HG03378 (cell line): ENCODE data around the gene ZBTB8A.
"Not testable (repeated sequence)": the region's sequence is repeated elsewhere in the genome, so short reads cannot be mapped to it uniquely, and the experiment has no call there.

ENCODE experiments used
- ATAC-seq: cut with Tn5 transposase; IDR thresholded peaks from one replicate; pipeline ENCODE4 v1.9.1; 2021; ENCODE audit warnings: mild to moderate bottlenecking, moderate library complexity; ENCODE audit not compliant: unreplicated experiment

The ZBTB8A gene

DNA sequence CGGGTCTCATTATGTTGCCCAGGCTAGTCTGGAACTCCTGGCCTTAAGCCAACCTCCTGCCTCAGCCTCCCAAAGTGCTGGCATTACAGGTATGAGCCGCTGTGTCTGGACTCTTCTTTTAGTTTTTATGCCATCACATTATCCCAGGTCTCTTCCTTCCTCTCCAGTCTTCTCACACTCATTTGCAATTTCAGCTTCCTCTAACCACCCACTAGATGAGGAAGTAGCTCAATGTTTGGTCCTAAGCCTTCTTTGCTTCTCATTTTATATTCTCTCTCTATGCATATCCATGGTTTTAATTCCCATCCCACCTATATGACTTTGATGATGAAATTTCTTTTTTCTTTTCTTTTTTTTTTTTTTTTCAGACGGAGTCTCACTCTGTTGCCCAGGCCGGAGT, 3.1 kb upstream of the ZBTB8A start:
- no peak for ATAC-seq

DNA sequence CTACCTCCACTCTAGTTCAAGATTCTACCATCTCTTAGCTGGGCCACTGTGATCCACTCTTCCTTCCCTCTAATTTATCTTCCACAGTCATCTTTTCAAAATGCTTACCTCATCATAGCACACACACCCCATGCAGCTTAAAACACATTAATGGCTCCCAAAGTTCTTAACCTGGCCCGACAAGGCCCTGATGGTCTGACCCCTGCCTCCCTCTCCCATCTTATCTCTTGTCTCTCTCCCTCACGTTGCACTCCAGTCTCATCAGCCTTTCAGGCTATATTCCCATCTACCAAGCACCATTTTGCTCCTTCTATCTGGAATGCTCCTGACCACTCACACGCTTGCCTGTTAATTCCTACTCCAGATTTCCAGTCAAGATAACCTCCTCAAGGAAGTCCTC, 2.5 kb upstream of the ZBTB8A start:
- ATAC-seq, result no peak

DNA sequence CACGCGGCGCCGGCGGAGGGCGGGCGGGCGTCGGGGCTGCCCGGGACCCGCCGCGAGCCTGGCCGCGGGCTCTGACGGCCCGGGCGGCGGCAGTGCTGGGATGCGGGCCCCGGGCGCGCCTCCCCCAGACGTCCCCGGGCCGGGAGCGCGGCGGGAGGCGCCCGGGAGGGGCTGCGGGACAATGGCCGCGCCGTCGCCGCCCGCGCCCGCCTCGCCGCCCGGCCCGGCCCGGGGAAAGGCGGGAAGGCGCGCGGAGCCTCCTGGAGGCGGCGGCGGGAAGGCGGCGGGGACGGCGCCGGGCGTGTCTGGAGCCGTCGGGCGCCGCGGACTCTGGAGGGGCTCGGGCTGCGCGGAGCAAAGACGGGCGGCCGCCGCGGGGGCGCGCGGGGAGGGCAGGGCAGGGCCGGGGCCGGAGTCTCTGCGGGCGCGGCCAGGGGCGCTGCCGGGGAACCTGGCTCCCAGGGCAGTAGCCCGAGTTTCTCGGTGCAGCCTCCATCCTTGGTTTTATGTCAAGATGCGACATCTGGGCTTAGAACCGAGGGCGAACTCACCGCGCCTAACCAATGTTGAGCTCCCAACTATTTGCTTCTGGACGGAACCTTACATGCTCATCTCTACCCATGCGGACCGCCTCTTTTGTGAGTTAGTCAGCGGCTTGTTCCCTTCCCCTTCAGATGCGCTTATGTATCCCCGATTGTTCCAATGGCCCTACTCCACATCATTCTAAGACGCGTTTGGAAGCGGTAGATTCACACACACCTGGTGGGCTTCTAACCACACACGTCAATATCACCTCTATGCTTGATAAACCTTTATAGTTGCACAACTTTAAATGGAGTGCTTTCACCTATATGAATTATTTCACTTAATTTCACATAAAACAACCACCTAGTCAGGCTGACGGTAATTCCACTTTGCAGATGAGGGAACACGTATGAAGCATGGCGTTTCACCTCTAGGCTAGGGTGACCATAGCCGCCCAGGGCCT, 651 bp downstream of the ZBTB8A start:
- ATAC-seq, result no peak

DNA sequence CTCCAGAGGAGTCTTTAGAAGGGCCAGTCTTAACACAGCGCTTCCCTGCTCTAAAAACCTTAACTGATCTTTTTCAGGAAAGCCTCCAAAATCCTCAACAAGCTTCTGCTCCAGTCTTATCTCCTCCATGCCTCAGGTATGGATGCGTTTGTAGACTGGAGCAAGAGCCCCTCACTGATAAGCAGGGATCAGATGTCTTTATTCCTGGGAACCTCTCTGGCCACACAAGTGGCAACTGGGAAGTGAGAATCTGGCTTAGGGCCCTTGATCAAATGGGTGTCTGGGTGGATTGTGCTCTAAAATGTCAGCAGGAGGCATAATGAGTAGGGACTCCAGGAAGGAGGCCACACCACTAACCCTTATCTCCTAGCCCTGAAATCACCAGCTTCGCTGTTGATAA, 1.4 kb downstream of the ZBTB8A start:
- no peak for ATAC-seq

DNA sequence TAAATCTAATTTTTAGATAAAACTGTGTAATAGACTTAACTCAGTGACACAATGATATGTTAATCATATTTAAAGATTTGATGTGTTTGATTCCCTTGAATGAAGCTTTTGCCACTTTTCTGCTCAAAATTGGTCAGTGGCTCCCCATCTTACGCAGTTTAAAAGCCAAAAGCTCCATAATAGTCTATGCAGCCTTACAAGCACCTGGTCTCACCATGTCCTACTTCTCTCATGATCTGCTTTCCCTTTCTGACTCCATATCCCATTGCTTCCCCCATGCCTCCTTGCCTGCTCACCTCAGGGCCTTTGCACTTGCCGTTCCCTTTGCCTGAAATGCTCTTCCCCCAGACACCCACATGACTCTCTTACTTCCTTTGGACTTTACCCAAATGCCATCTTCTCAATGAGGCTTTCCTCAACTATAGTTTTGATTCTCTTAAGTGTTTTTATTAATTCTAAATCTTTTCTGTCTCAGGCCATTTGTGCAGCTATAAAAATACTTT, 1.9 kb downstream of the ZBTB8A start:
- ATAC-seq, result no peak

DNA sequence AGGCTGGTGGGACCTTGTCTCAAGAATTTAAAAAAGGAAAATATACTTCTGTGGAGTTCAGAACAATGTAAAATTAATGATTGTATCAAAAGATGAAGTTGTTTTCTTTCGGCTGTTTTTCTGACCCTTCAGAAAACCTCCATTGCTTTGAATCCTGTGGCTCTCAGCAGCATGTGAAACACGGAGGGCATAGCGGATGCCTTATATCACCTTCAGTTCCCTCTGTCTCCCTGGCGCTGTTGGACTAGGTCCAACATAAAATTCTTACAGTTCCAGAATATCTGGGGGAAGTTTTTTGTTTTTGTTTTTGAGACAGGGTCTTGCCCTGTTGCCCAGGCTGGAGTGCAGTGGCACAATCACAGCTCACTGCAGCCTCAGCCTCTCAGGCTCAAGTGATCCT, 7.4 kb downstream of the ZBTB8A start:
- ATAC-seq, result no peak

DNA sequence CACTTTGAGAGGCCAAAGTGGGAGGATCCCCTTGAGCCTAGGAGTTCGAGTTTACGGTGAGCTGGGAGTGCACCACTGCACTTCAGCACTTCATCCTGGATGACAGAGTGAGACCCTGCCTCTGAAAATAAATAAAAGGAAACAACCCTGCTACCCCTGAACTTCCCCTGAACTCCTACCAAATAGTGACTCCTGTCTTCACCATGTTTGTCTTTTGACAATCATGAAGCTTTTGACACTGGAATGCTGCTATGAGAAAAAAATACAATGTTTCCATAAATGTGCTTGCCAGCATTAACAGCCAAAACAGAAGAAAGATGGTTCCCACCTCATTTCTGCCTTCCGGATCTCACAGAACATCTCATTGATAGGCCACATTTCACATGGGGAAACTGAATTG, 10.4 kb downstream of the ZBTB8A start:
- no peak for ATAC-seq

GRCh38 chr1:32554288-32554687, 15.1 kb downstream of the ZBTB8A start:
- ATAC-seq, result no peak

DNA sequence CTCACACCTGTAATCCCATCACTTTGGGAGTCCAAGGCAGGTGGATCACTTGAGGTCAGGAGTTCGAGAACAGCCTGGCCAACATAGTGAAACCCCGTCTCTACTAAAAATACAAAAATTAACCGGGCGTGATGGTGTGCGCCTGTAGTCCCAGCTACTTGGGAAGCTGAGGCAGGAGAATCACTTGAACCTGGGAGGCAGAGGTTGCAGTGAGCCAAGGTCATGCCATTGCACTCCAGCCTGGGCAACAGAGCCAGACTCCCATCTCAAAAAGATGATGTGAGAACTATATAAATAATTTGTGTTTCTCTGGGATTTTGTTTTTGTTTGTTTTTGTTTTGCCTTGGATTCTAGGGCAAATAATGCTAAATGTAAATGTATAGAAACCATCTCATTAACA, 17.8 kb downstream of the ZBTB8A start:
- ATAC-seq, result not testable (repeated sequence)

GRCh38 chr1:32557812-32558211, 18.6 kb downstream of the ZBTB8A start:
- no peak for ATAC-seq

- no peak for ATAC-seq
Observed at GRCh38 chr1:32568929-32569328, 29.7 kb downstream of the ZBTB8A start.

DNA sequence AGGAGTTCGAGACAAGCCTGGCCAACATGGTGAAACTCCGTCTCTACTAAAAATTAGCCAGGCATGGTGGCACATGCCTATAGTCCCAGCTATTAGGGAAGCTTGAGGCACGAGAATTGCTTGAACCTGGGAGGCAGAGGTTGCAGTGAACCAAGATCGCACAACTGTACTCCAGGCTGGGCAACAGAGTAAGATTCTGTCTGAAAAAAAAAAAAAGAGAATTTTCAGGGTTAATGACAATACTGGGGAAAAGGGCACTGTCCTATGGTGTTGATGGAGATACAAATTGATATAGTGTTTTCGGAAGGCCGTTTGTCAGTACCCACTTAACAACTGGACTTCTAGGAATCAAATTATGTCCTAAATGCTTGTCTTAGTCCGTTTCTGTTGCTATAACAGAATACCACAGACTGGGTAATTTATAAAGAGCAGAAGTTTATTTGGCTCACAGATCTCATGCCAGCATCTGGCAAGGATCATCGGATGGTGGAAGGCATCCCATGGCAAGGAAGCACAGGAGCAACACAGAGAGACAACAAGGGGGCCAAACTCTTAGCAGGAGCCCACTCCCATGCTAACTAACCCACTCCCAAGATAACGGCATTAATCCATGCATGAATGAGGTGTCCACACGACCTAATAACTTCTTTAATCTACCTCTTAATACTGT, 41.3 kb downstream of the ZBTB8A start:
- no peak for ATAC-seq

DNA sequence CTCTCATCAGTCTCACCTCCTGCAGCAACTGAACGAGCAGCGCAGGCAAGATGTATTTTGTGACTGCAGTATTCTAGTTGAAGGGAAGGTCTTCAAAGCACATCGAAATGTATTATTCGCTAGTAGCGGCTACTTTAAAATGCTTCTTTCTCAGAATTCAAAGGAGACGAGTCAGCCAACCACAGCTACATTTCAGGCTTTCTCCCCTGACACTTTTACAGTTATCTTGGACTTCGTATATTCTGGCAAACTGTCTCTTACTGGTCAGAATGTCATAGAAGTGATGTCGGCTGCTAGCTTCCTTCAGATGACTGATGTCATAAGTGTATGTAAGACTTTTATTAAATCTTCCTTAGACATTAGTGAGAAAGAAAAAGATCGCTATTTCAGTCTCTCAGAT, 53.7 kb downstream of the ZBTB8A start:
- ATAC-seq, result no peak

- ATAC-seq, result no peak
Observed at GRCh38 chr1:32600034-32600433, 60.8 kb downstream of the ZBTB8A start.

DNA sequence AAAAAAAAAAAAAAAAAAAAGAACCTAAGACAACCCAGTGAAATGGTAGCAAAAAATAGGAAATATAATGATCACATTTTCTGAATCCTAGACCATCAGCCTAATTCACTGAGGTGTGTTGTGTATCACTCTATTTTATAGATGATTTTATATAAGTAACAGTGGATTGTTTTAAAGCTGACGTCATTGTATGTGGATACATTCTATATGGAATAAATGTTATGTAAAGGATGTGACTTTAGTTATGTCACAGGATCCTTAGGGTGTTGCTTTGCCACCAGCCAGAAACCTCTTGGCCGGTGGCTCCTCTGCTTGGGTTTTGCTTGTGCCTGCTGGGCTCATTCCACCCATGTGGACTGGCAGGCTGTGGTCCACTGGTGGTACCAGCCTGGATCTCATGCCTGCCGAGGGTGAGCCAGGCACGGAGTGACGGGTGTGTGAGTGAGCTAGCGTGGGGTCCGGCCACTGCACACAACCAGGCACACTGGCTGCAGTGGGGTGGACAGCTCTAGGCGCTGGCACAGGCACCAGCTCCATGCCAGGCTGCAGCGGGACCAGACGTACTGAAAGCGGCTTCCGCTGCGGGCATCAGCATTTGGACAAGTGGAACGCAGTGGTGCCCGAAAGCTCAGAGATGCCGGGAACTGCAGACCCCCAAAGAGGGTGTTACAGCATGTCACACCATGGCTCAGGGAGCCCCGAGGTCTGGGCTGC, 66.6 kb downstream of the ZBTB8A start:
- no peak for ATAC-seq

GRCh38 chr1:32606565-32607371, 67.5 kb downstream of the ZBTB8A start:
- ATAC-seq, result no peak

GRCh38 chr1:32609180-32609579, 70.0 kb downstream of the ZBTB8A start:
- ATAC-seq, result no peak

GRCh38 chr1:32611859-32612188, 72.6 kb downstream of the ZBTB8A start:
- ATAC-seq, result no peak

DNA sequence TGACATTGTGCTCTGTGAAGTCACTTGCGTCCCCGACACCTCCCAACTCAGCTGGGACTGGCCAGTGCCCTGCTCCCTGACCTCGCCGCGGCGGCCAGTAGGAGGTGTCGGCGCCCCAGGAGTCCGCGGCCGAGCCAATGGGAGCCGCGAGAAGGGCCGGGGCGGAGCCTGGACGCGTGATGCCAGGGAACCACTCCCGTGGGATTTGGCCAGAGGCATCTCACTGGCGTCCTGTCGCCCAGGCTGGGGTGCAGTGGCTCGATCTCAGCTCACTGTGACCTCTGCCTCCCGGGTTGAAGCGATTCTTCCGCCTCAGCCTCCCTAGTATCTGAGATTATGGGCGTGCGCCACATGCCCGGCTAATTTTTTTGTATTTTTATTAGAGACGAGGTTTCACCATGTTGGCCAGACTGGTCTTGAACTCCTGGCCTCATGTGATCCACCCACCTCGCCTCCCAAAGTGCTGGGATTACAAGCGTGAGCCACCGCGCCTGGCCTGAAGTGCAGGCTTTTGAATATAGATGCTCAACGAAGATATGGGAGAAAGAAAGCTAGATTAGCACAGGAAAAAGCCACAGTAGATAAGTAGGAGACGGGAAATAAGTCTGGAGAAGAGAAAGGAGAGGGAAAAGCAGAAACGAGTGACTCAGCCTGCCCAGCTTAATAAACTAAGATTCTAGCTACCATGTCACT, 73.1 kb downstream of the ZBTB8A start:
- no peak for ATAC-seq

DNA sequence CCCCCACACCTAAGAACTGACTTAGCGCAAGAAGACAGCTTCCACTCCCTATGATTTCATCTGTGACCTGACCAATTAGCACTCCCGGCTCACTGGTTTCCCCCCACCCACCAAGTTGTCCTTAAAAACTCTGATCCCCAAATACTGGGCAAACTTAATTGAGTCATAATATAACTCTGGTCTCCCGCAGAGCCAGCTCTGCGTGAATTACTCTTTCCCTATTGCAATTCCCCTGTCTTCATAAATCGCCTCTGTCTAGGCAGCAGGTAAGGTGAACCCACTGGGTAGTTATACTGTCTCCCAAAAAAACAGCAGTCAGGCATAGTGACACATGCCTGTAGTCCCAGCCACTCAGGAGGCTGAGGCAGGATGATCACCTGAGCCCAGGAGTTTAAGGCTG, 74.2 kb downstream of the ZBTB8A start:
- no peak for ATAC-seq
